Activated naive CD8-positive, alpha-beta T cell treated with anti-CD3 and anti-CD28 coated beads for 36 hours (primary cell): Measurements from ENCODE around the gene LPAR3. TPM values are rescaled to one million over a fixed set of nuclear protein-coding genes. Genes with fewer than 3 reads are reported as not detected.
"Not testable (repeated sequence)": the region's sequence is repeated elsewhere in the genome, so short reads cannot be mapped to it uniquely, and the experiment has no call there.

Experiments
- DNase-seq: peaks from one replicate; pipeline ENCODE4 v3.0.0; 2021
- H3K27ac Mint-ChIP-seq: one replicate; pipeline ENCODE4 v1.8.0; 2022; ENCODE audit warnings: mild to moderate bottlenecking, moderate library complexity, mixed read lengths
- H3K27me3 Mint-ChIP-seq: one replicate; pipeline ENCODE4 v1.8.0; 2022; ENCODE audit warnings: mild to moderate bottlenecking, mixed read lengths
- H3K36me3 Mint-ChIP-seq: one replicate; pipeline ENCODE4 v1.8.0; 2021; ENCODE audit warnings: mild to moderate bottlenecking, mixed read lengths
- H3K4me1 Mint-ChIP-seq: one replicate; pipeline ENCODE4 v1.8.0; 2021; ENCODE audit warnings: mixed read lengths
- H3K4me3 Mint-ChIP-seq: one replicate; pipeline ENCODE4 v1.8.0; 2022; ENCODE audit warnings: mild to moderate bottlenecking, moderate library complexity, mixed read lengths
- H3K9me3 Mint-ChIP-seq: one replicate; pipeline ENCODE4 v1.8.0; 2022; ENCODE audit warnings: mixed read lengths
- total RNA-seq, 2 experiments: library from RNA; stranded (reverse); gene quantifications; one replicate each; pipeline ENCODE4 v1.2.3, GENCODE V29; 2021

The LPAR3 gene
- total RNA-seq, 2 experiments from 2014 or later, result 1.1 to 1.4 TPM

DNA sequence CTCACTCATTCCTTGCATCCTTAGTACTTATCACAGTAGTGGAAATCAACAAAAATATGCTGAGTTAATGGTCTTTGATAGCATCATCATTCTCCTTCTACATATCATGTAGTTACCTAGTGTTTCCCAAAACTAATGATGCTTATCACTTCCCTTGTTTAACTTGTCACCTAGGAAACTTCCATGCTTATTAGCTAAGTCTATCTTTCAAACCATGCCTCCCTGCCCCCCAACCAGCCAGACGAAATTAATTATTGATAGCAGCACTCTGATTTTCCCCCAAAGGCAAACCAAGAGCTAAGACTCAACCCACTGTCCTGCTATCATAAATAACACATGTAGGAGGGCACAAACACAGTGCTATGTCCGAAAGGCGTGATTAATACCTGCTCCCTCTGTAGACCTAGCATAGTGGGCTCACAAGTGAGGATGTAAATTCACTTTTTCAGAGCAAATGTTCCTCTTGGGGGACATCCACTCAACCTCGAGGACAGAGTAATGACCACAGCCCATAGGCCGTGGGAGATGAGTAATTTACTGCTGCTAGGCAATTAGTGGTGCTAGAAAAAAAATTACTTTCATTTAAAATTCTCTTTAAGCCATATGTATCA lies 25.8 kb upstream of the LPAR3 start:
- Mint-ChIP-seq H3K4me3 (no peak overlapping the region), H3K27ac (no peak overlapping the region), H3K27me3 (no peaks in the 10 kb centered on the region), H3K4me1 (peaks cover 2% of the 10 kb centered on the region), H3K9me3 (no peaks in the 10 kb centered on the region), H3K36me3 (no peaks in the 10 kb centered on the region)
- DNase-seq, result no peak

- Mint-ChIP-seq H3K4me1 (peaks cover 2% of the 10 kb centered on the region), H3K4me3 (no peak overlapping the region), H3K27ac (no peak overlapping the region), H3K36me3 (no peaks in the 10 kb centered on the region), H3K9me3 (no peaks in the 10 kb centered on the region), H3K27me3 (no peaks in the 10 kb centered on the region)
- DNase-seq, result no peak
Measured at GRCh38 chr1:84916897-84917296, 23.9 kb upstream of the LPAR3 start.

GRCh38 chr1:84913555-84913892 lies 20.5 kb upstream of the LPAR3 start:
- no peaks in the 10 kb centered on the region for H3K36me3 Mint-ChIP-seq
- H3K4me1 Mint-ChIP-seq, result no peaks in the 10 kb centered on the region
- H3K27me3 Mint-ChIP-seq, result peaks cover 6% of the 10 kb centered on the region
- no peak overlapping the region for H3K4me3 Mint-ChIP-seq
- no peak overlapping the region for H3K27ac Mint-ChIP-seq
- DNase-seq, result no peak
- H3K9me3 Mint-ChIP-seq, result no peaks in the 10 kb centered on the region

- peaks cover 8% of the 10 kb centered on the region for H3K27me3 Mint-ChIP-seq
- no peak overlapping the region for H3K4me3 Mint-ChIP-seq
- H3K9me3 Mint-ChIP-seq, result no peaks in the 10 kb centered on the region
- no peak for DNase-seq
- no peaks in the 10 kb centered on the region for H3K4me1 Mint-ChIP-seq
- H3K36me3 Mint-ChIP-seq, result no peaks in the 10 kb centered on the region
- H3K27ac Mint-ChIP-seq, result no peak overlapping the region
Measured at GRCh38 chr1:84912726-84913554, 19.9 kb upstream of the LPAR3 start.

DNA sequence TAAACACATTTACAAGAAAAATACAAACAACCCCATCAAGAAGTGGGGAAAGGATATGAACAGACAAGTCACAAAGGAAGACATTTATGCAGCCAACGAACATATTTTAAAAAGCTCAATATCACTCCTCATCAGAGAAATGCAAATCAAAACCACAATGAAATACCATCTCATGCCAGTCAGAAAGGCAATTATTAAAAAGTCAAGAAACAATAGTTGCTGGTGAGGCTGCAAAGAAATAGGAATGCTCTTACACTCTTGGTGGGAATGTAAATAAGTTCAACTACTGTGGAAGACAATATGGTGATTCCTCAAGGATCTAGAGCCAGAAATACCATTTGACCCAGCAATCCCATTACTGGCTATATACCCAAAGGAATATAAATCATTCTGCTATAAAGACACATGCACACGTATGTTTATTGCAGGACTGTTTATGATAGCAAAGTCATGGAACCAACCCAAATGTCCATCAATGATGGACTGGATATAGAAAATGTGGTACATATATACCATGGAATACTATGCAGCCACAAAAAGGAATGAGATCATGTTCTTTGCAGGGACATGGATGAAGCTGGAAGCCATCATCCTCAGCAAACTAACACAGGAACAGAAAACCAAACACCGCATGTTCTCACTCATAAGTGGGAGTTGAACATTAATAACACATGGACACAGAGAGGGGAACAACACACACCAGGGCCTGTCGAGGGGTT lies 15.9 kb upstream of the LPAR3 start:
- H3K27me3 Mint-ChIP-seq, result peaks cover 11% of the 10 kb centered on the region
- not testable (repeated sequence) for H3K27ac Mint-ChIP-seq, DNase-seq, H3K9me3 Mint-ChIP-seq, H3K36me3 Mint-ChIP-seq, H3K4me3 Mint-ChIP-seq, H3K4me1 Mint-ChIP-seq

- H3K27me3 Mint-ChIP-seq, result peaks cover 11% of the 10 kb centered on the region
- peaks cover 3% of the 10 kb centered on the region for H3K9me3 Mint-ChIP-seq
Measured at GRCh38 chr1:84907095-84907827, 14.3 kb upstream of the LPAR3 start.

GRCh38 chr1:84902727-84903126 lies 9.7 kb upstream of the LPAR3 start:
- H3K4me1 Mint-ChIP-seq, H3K9me3 Mint-ChIP-seq, H3K27ac Mint-ChIP-seq, H3K36me3 Mint-ChIP-seq, H3K4me3 Mint-ChIP-seq, DNase-seq, H3K27me3 Mint-ChIP-seq: not testable (repeated sequence)

More at GRCh38 chr1:84907095-84907827, 14.3 kb upstream of the LPAR3 start:
- Mint-ChIP-seq H3K4me1 (peaks cover 4% of the 10 kb centered on the region), H3K27ac (no peak overlapping the region), H3K4me3 (no peak overlapping the region), H3K36me3 (no peaks in the 10 kb centered on the region)
- DNase-seq, result no peak

DNA sequence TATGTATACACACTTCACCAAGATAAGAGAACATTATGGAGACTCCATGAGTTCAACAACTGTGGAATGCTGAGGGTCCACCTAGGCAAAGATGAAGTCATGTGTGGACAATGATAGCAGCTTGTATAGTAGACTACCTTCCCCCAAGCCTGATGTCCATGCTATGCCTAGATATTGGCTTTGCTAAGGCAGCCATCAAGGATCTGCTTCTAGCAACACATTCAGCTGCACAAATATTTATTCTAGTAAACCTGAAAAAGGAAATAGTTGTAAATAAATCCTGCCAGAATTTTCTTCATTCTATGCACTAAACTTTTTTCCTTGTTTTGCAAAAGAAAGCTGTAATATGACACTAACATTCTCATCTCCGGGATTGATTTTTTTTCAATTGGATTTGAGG lies 7.0 kb upstream of the LPAR3 start:
- no peaks in the 10 kb centered on the region for H3K36me3 Mint-ChIP-seq
- DNase-seq, result no peak
- peaks cover 8% of the 10 kb centered on the region for H3K27me3 Mint-ChIP-seq
- peaks cover 5% of the 10 kb centered on the region for H3K9me3 Mint-ChIP-seq
- H3K4me3 Mint-ChIP-seq, result no peak overlapping the region
- no peaks in the 10 kb centered on the region for H3K4me1 Mint-ChIP-seq
- H3K27ac Mint-ChIP-seq, result no peak overlapping the region

- Mint-ChIP-seq H3K27me3 (peaks cover 34% of the 10 kb centered on the region), H3K9me3 (no peaks in the 10 kb centered on the region), H3K27ac (no peak overlapping the region), H3K36me3 (no peaks in the 10 kb centered on the region), H3K4me3 (no peak overlapping the region), H3K4me1 (peaks cover 8% of the 10 kb centered on the region)
- DNase-seq, result no peak
Measured at GRCh38 chr1:84896279-84896678, 3.3 kb upstream of the LPAR3 start.

DNA sequence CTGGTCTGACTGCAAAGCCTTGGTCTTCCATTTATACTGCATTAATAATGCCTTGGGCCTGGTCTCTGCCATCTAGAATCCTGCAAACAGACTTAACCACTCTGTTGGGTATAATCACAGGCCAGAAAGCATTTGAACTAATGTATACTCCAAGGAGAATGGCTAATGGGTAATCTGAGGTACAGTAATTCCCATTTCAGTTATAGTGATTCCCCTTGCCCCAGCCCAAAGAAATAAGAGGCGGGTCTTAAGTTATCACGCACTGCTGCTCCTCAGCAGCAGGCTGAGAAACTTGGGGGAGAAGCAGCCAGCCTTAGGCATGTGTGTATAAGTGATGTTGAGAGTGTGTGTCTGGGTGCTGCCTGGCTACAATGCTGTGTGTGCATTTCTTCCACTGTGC lies 2.4 kb downstream of the LPAR3 start:
- Mint-ChIP-seq H3K27me3 (peaks cover 34% of the 10 kb centered on the region), H3K36me3 (no peaks in the 10 kb centered on the region), H3K9me3 (no peaks in the 10 kb centered on the region), H3K27ac (no peak overlapping the region), H3K4me1 (peaks cover 14% of the 10 kb centered on the region), H3K4me3 (no peak overlapping the region)
- no peak for DNase-seq

DNA sequence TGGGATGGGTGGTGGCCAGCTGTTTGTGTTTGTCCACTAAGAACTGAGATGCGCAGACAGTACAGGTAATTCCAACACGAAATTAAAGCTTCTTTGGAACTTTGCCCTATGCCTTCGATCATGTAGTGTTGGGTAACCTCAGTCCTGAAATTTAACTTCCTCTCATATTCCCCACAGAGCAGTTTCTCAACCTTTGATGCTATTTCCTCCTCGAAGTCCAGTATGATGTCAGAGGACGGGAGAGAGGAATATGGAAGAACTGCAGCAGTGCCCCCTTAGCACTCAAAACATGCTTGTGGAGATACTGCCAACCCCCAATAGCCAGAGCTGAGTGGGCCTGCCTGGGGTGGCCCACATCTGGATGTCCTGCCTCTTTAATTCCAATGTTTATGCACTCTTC lies 3.6 kb downstream of the LPAR3 start:
- peaks cover 26% of the 10 kb centered on the region for H3K27me3 Mint-ChIP-seq
- H3K36me3 Mint-ChIP-seq, result peaks cover 2% of the 10 kb centered on the region
- H3K9me3 Mint-ChIP-seq, result no peaks in the 10 kb centered on the region
- no peak overlapping the region for H3K27ac Mint-ChIP-seq
- no peak overlapping the region for H3K4me3 Mint-ChIP-seq
- DNase-seq, result no peak
- H3K4me1 Mint-ChIP-seq, result peaks cover 14% of the 10 kb centered on the region

GRCh38 chr1:84888753-84889152 lies 4.3 kb downstream of the LPAR3 start:
- peaks cover 10% of the 10 kb centered on the region for H3K4me1 Mint-ChIP-seq
- H3K9me3 Mint-ChIP-seq, result no peaks in the 10 kb centered on the region
- no peak overlapping the region for H3K27ac Mint-ChIP-seq
- no peak for DNase-seq
- peaks cover 19% of the 10 kb centered on the region for H3K27me3 Mint-ChIP-seq
- H3K36me3 Mint-ChIP-seq, result peaks cover 2% of the 10 kb centered on the region
- no peak overlapping the region for H3K4me3 Mint-ChIP-seq

- H3K4me1 Mint-ChIP-seq, result peaks cover 6% of the 10 kb centered on the region
- H3K27ac Mint-ChIP-seq, result no peak overlapping the region
- peaks cover 2% of the 10 kb centered on the region for H3K36me3 Mint-ChIP-seq
- no peak overlapping the region for H3K4me3 Mint-ChIP-seq
- no peak for DNase-seq
- H3K27me3 Mint-ChIP-seq, result peaks cover 12% of the 10 kb centered on the region
- no peaks in the 10 kb centered on the region for H3K9me3 Mint-ChIP-seq
Measured at GRCh38 chr1:84887261-84887934, 5.6 kb downstream of the LPAR3 start.

- no peak overlapping the region for H3K4me3 Mint-ChIP-seq
- H3K9me3 Mint-ChIP-seq, result peaks cover 1% of the 10 kb centered on the region
- peaks cover 6% of the 10 kb centered on the region for H3K4me1 Mint-ChIP-seq
- peaks cover 4% of the 10 kb centered on the region for H3K36me3 Mint-ChIP-seq
- peaks cover 3% of the 10 kb centered on the region for H3K27me3 Mint-ChIP-seq
- H3K27ac Mint-ChIP-seq, result no peak overlapping the region
- DNase-seq, result no peak
Measured at GRCh38 chr1:84885469-84885868, 7.5 kb downstream of the LPAR3 start.
